A375 (cell line): ENCODE data around the gene TXNDC8. TPM values are rescaled to one million over a fixed set of nuclear protein-coding genes. Genes with fewer than 3 reads are reported as not detected.

Experiments used
- small RNA-seq: library from RNA; depleted of rRNA; stranded (forward); fragments of <200 nt; gene quantifications from one replicate; pipeline ENCODE3, GENCODE V24; 2014
- total RNA-seq: library from RNA; depleted of rRNA; stranded (reverse); fragments of >200 nt; shearing (Covaris generic); gene quantifications from 2 replicates; pipeline ENCODE4 v1.2.3, GENCODE V29; 2014; rRNA removed

The TXNDC8 gene
- not detected in 2 replicates for total RNA-seq

GRCh38 chr9:110337727-110338126 is at the start of gene TXNDC8:
Gene TXNDC8, minus strand, starts transcription at chr9:110337863.

DNA sequence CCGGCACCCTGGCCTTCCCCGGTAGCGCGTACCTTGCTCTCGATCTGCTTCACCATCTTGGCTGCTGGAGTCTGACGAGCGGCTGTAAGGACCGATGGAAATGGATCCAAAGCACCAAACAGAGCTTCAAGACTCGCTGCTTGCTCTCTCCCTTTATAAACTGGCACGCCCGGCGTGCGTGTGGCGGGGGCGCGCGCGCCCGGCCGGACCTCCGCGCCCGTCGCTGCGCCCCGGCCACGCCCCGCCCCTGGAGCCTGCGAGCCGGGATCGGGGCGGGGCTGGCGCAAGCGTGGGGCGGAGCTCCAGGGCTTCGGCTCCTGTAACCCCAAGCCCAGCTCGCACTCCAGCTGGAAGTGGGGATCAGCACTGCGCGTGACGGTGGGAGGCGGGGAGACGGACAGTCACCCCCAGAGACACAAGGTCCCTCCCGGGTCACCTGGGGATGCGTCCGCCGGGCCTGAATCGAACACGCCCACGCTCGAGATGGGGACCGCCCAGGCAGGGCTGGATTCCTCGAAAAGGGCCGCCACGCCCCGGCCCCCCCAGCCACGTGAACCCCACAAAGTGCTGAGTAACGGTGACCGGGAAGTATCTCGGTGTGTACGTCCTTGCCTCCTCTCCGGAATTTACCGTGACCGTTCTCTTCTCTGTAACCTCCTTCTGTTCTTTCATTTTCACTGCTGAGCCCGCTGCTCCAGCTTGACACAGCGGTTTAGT is 81.1 kb downstream of the TXNDC8 start, which contains the start of gene TXN:
TSS of gene TXN (minus strand) at position 128 of the 717 bp plus-strand sequence. CDS start at position 56, 72 bp downstream.

Small RNA genes lying within 50 kb of the gene (small RNA-seq; reads per million reads assigned to genes)
- gene RNU6-1039P = not detected

Other genes with a start within 250 kb of the TXNDC8 start
- gene C9orf152, start 129.7 kb downstream of the TXNDC8 start, total RNA-seq = not detected in 2 replicates
- gene TXN, start 81.4 kb downstream of the TXNDC8 start, total RNA-seq = 258 and 291 TPM in 2 replicates
- gene SVEP1, start 241.9 kb upstream of the TXNDC8 start, total RNA-seq = 0.72 and 0.98 TPM in 2 replicates